ENCODE results near the gene WBP1.
"Not testable (repeated sequence)": the region's sequence is repeated elsewhere in the genome, so short reads cannot be mapped to it uniquely, and the experiment has no call there.

Gene WBP1

GRCh38 chr2:74482801-74483674, 24.8 kb downstream of the WBP1 start, which contains the start of the genes CCDC142 and TTC31:
Gene CCDC142, minus strand, starts transcription at chr2:74482998. Its CDS starts 161 bp downstream, at chr2:74482837.
Gene TTC31, plus strand, starts transcription at chr2:74483081. Its CDS starts 15 bp downstream, at chr2:74483096.
- peak; percentile 92 for DNase-seq

GRCh38 chr2:74483675-74484164, 25.5 kb downstream of the WBP1 start:
- DNase-seq: not testable (repeated sequence)

- DNase-seq: no peak
These were observed 27.9 kb downstream of the WBP1 start for GRCh38 chr2:74486141-74486540.

GRCh38 chr2:74488643-74489481, 30.6 kb downstream of the WBP1 start:
- no peak for DNase-seq

GRCh38 chr2:74489906-74490305, 31.7 kb downstream of the WBP1 start:
- DNase-seq: no peak

GRCh38 chr2:74491648-74492544, 33.7 kb downstream of the WBP1 start:
- DNase-seq: no peak

- no peak for DNase-seq
These were observed 35.3 kb downstream of the WBP1 start for GRCh38 chr2:74493546-74493945.

GRCh38 chr2:74495440-74495839, 37.2 kb downstream of the WBP1 start:
- DNase-seq: no peak

GRCh38 chr2:74496997-74497776, 38.9 kb downstream of the WBP1 start:
- DNase-seq: no peak

GRCh38 chr2:74497777-74498499, 39.7 kb downstream of the WBP1 start:
- DNase-seq: no peak

- no peak for DNase-seq
These were observed 40.4 kb downstream of the WBP1 start for GRCh38 chr2:74498500-74499266.

GRCh38 chr2:74499267-74499939, 41.2 kb downstream of the WBP1 start, which contains the start of gene LBX2:
Gene LBX2, minus strand, starts transcription at chr2:74499603. Its CDS starts 66 bp downstream, at chr2:74499537.
- no peak for DNase-seq

- DNase-seq: no peak
These were observed 41.8 kb downstream of the WBP1 start for GRCh38 chr2:74499940-74500577.

- DNase-seq: no peak
These were observed 42.3 kb downstream of the WBP1 start for GRCh38 chr2:74500578-74500946.

- no peak for DNase-seq
These were observed 43.3 kb downstream of the WBP1 start for GRCh38 chr2:74501335-74502071.

GRCh38 chr2:74502147-74502719, 44.0 kb downstream of the WBP1 start:
- DNase-seq: no peak

- no peak for DNase-seq
These were observed 44.7 kb downstream of the WBP1 start for GRCh38 chr2:74502720-74503505.

All from effector CD4-positive, alpha-beta T cell (primary cell).